Neural progenitor cell (in vitro differentiated cells): ENCODE data around the gene NAP1L5.

ENCODE experiments used
- EZH2 ChIP-seq: fragments of 200-600 bp; sonication (generic); IDR thresholded peaks from 2 replicates; pipeline ENCODE4 v1.6.1; 2017; ENCODE audit warnings: antibody characterized with exemption, mild to moderate bottlenecking, moderate library complexity
- EZH2phosphoT487 ChIP-seq: fragments of 200-600 bp; sonication (generic); IDR thresholded peaks from 2 replicates; pipeline ENCODE4 v1.6.1; 2017; ENCODE audit warnings: antibody characterized with exemption
- TF ChIP-seq, protein P1 (sequence below): fragments of 200-600 bp; sonication (generic); IDR thresholded peaks from 2 replicates; pipeline ENCODE4 v1.5.1; 2017; ENCODE audit warnings: antibody characterized with exemption, mild to moderate bottlenecking

DNA sequence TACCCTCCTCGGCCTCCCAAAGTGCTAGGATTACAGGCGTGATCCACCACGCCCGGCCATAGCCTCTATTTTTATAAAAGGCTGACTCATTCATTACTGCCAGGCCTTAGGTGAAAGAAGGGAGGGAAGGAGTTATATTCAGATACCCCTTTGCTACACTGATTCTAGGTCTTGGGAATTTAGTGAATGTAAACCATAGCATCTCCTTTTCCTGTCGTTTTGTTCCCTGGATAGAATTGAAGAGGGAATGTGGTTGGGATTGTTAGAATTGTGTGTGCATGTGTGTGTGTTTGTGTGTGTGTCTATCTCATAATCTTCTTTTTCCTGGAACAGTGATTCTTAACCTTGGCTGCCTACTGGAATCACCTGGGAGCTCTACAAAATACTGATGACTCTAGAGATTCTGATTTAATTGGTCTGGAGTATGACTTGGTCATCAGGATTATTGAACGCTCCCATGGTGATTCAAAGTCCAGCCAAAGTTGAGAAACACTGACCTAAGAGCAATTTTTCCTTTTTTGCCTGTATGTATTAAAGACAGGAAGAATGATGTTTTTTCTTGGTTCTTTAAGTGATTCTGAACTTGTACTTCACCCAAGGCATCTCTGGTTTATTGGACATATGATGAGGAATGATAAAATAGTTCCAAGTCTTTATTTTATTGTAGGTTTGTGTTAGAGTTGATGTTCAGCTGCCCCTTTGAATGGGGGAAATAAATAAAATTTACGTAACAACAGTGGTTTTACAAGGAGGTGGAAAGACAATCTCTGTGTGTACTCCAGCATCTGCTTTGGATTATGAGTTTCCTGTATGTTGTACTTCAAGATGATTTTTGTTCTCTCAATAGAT lies 37.0 kb downstream of the NAP1L5 start:
- TF ChIP-seq, protein P1, sequence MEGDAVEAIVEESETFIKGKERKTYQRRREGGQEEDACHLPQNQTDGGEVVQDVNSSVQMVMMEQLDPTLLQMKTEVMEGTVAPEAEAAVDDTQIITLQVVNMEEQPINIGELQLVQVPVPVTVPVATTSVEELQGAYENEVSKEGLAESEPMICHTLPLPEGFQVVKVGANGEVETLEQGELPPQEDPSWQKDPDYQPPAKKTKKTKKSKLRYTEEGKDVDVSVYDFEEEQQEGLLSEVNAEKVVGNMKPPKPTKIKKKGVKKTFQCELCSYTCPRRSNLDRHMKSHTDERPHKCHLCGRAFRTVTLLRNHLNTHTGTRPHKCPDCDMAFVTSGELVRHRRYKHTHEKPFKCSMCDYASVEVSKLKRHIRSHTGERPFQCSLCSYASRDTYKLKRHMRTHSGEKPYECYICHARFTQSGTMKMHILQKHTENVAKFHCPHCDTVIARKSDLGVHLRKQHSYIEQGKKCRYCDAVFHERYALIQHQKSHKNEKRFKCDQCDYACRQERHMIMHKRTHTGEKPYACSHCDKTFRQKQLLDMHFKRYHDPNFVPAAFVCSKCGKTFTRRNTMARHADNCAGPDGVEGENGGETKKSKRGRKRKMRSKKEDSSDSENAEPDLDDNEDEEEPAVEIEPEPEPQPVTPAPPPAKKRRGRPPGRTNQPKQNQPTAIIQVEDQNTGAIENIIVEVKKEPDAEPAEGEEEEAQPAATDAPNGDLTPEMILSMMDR, result no peak
- TF ChIP-seq EZH2phosphoT487 (no peak), EZH2 (no peak)
